ENCODE measurements around the gene PDCD6IP. TPM values are rescaled to one million over a fixed set of nuclear protein-coding genes. Genes with fewer than 3 reads are reported as not detected.

The PDCD6IP gene
- total RNA-seq, 2 experiments from 2014 or later, result 166 to 175 TPM

Other genes starting within 250 kb of the PDCD6IP start
- 10 to 100 TPM; 44.0 to 44.3 TPM for gene CLASP2, start 80.4 kb upstream of the PDCD6IP start, total RNA-seq

Measured in activated CD8-positive, alpha-beta T cell treated with anti-CD3 and anti-CD28 coated beads, Interleukin-2, amount 10 ng/mL, durations not matched to agents 7 days and 5 days (primary cell).